IPS DF 19.7 (cell line): ENCODE measurements around the gene SGF29.
"Not testable (repeated sequence)": the region's sequence is repeated elsewhere in the genome, so short reads cannot be mapped to it uniquely, and the experiment has no call there.

Source experiments
- DNase-seq: peaks from one replicate; pipeline ENCODE4 v3.0.0-alpha.2; 2013; ENCODE audit warnings: low read depth, low spot score

The SGF29 gene

DNA sequence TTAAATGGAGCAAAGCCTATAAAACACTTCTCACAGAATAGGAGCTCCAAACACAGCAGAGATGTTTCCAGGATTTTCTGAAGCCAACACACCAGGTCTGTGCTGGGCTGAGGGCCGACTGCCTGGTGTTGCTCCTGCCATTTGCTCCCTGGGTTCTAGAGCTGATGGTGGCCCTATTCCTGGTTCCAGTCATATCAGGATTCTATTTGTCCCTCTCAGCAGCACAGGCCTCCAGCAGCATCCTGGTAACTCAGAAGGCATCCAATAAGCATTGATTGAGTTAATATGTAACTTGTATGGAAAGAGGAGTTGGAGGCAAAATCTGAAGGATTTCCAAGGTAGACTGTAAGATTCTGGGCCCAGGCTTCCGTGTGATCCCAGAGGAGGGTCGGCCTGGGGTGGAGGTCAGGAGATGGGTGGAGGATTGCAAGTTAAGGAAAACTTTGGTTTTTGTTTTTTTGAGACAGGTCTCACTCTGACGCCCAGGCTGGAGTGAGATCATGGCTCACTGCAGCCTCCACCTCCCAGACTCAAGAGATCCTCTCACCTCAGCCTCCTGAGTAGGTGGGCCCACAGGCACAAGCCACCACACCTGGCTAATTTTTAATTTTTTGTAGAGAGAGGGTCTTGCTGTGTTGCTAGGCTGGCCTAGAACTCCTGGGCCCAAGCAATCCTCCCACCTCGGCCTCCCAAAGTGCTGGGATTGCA is 20.6 kb upstream of the SGF29 start:
- DNase-seq = no peak

DNA sequence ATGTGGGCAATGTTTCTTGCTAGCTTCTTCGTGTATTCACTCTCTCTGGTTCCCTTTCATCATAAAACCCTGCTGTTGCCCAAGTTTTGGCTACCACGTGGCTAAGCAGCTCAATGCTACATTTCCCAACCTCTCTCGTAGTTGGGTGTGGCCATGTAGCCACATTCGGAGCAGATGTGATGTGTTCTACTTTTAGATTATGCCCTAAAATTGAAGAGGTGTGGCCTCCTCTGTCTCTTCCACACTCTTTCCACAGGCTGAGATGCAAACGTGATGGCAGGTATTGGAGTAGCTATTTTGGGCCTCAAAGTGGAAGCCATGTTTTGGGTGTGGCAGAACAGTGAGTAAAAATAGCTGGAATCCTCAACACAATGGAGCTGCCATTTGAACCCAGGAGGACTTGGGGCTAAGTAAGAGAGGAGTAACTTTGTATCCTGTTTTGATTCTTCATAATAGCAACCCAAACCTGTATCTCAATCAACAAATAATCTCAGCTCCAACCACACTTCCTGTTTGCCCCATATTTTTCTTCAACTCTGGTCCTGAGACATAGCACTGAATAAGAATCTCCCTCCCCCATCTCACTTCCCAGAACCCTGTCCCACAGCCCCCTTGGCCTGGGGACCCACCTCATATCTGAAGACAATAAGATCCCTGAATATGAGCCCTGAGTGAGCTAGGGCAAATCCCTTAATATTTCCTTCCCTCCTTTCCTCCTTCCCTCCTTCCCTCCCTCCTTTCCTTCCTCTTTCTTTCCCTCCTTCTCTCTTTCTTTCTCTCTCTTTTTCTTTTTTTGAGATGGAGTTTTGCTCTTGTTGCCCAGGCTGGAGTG is 19.0 kb upstream of the SGF29 start:
- DNase-seq = no peak

DNA sequence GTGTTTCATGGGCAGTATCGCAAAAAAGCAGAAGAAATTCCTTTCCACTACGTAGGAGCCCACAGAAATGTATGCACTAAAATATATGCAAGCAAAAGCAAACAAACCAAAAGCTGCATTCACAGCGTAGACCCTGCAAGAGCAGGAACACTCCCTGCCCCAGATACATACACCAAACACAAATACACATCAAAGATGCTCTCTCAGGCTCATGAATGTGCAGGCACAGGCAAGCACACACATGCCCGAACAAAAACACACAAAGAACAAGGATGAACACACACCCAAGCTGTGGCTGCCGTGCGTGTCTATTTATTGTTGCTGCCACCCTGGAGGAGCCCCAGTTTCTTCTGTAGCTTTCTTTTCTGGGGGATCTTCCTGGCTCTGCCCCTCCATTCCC is 16.6 kb upstream of the SGF29 start:
- no peak for DNase-seq

DNA sequence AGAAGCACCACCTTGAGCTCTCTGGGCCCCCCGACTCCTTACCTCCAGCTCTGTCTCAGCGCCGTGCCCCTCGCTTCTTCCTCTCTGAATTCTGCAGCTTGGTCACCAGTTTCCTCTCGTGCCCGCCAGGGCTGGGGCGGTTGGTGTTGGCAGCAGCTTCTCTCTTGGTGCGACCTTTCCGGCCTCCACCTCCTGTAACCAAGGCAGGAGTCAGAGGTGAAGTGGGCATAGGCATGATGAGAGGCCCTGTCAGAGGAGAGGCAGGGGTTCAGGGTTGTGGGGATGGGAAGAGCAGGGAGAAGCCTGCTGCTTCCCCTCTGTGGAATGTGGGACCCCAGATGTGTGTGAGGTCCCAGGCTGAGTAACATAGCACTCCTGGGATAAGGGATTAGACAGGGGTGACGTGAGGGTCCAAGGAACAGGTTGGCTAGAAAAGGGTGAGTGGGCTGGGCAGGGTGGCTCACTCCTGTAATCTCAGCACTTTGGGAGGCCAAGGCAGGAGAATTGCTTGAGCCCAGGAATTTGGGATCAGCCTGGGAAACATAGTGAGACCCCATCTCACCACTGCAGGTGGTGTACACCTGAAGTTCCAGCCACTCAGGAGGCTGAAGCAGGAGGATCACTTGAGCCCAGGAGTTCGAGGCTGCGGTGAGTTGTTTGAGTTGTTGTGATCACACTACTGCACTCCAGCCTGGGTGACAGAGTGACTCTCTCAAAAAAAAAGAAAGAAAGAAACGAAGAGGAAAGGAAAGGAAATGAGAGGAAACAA is 15.6 kb upstream of the SGF29 start:
- no peak for DNase-seq

DNA sequence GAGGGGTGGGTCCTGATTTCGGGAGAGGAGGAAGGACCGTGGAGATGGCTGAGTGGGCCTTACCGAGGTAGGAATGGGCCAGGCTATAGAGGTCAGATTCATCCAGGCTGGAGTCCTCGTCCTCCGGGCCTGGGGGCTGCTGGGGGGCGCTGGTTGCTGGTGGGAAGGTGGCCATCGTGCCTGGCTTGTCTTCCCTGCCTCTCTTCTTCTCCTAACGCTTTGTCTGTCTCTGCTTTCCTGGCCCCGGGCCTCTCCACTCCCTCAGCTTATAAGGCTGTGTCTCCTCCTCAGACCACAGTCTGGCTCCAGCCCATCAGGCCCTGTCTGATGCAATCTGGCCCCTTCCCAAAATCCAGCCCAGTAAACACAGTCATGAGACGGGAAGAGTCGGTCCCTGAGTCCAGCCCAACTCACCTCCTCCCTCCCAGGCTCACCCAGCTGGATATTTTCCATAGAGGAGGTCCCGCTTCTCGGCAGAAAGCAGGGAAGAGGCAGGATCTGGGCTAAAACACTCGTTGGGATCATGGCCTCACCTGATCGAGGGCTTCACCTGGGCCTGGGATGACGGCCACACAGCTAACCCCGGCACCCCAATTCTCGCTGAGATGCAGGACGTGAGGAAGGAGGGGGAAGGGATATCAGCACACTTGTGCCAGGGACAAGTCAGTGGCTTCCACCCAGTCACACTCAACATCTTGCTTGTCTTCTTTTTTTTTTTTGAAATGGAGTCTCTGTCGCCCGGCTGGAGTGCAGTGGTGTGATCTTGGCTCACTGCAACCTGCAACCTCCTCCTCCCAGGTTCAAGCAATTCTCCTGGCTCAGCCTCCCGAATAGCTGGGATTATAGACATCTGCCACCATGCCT is 14.8 kb upstream of the SGF29 start, which contains the start of gene NUPR1:
TSS of gene NUPR1 (minus strand) at position 242 of the 864 bp plus-strand sequence. CDS start at position 175, 67 bp downstream.
- DNase-seq = no peak

DNA sequence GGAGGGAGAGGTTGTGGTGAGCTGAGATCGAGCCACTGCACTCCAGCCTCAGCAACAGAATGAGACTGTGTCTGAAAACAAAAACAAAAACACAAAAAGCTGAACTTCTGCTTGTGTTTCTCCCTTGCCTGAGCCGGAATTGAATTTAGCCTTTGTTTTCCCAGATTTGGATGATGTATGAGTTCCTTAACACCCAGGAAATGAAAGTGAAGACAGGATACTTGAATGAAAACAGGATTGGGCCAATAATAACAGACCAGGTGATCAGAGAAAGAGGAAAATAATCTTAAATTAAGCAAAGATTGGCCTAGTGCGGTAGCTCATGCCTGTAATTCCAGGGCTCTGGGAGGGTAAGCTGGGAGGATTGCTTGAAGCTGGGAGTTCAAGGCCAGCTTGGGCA is 13.4 kb upstream of the SGF29 start:
- no peak for DNase-seq

DNA sequence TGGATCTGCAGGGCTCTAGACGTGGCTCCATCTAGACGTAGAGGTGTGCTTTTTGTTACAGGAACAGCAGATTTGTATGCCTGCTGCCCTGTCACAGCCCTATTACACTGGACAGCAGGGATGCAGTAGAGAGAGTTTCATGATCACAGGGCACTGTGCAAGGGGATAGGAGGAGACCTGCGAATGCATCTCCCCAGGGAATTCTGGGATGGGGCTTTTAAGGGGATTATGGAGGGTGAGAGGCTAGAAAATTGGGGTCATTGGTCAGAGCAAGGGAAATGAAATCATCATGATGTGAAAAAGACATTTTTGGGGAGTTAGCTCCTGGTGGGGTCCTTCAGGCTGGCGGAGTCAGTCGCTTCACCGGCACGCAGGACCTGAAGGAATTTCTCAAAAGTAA is 11.1 kb upstream of the SGF29 start:
- DNase-seq = no peak

DNA sequence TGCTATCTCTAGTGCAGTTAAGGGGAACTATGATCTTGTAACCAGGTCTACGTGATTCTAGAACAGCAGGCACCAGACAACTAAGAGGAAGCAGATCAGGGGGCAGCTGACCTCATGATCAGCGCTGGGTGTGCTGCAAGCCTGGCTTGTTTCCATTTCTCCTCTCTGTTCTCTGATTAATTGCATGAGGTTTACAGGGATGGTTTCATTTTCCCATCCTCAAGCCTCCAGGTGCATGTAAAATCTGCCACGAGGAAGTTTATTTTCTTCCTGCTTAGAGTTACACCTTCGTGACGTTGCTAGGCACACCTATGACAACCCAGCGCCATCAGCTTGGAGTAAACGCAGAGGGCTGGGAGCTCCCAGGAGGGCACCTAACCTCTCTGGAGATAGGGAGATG is 10.6 kb upstream of the SGF29 start:
- no peak for DNase-seq

DNA sequence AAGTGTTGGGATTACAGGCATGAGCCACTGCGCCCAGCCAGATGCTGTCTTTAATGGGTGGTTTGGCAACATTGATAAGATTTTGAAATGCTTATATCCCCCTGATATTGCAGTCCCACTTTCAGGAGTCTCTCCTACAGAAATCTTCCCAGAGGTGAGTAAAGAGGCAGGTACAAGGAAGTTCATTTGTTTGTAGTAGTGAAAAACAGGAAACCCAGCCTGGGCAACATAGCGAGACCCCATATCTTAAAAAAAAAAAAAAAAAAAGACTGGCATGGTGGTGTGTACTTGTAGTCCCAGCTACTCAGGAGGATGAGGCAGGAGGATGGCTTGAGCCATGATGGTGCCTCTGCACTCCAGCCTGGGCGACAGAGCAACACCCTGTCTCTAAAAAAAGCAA is 8.7 kb upstream of the SGF29 start:
- DNase-seq = no peak

DNA sequence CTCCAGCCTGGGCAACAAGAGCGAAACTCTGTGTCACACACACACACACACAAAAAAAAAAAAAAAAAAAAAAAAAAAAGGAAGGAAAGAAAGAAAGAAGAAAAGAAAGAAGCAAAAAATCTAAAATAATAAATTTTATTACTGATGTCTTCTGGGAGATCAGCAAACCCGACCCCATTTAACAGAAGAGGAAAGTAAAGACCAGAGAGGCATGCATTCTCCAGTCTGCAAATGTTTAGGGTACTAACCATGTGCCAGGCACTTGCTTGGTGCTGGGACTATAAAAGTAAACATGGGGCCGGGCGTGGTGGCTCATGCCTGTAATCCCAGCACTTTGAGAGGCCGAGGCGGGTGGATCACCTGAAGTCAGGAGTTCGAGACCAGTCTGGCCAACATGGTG is 7.8 kb upstream of the SGF29 start:
- not testable (repeated sequence) for DNase-seq

DNA sequence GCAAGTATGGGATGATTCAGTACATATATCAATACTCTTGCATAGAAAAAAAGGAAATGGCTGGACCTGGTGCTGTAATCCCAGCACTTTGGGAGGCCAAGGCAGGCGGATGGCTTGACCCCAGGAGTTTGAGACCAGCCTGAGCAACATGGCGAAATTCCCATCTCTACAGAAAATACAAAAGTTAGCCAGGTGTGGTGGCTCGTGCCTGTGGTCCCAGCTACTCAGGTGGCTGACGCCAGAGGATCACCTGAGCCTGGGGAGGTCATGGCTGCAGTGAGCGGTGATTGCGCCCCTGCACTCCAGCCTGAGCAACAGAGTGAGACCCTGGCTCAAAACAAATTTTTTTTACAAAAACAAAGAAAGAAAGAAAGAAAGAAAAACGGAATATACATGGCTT is 7.1 kb upstream of the SGF29 start:
- DNase-seq = no peak

DNA sequence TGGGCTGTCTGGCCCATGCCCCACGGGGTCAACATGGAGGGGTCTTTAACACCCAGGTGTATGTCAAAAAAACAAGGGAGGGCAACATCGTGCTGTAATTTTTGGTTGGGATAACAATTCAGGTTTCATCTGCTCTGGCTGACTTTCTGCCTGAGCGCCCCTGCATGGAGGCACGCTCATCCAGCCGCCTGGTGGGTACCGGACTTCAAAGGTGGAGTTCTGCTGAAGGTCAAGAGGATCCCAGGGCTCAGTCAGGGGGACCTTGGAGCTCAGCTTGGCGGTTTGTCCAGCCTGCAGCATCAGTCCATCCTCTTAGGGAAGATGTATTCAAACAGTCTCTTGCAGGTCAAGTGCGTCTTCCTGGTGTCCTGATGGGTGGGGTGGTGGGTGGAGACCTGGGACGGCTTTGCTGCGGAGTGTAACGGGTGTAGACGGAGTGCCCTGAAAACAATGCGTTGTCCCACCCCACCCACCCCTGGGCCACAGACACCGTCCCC is 5.4 kb upstream of the SGF29 start:
- DNase-seq = no peak

DNA sequence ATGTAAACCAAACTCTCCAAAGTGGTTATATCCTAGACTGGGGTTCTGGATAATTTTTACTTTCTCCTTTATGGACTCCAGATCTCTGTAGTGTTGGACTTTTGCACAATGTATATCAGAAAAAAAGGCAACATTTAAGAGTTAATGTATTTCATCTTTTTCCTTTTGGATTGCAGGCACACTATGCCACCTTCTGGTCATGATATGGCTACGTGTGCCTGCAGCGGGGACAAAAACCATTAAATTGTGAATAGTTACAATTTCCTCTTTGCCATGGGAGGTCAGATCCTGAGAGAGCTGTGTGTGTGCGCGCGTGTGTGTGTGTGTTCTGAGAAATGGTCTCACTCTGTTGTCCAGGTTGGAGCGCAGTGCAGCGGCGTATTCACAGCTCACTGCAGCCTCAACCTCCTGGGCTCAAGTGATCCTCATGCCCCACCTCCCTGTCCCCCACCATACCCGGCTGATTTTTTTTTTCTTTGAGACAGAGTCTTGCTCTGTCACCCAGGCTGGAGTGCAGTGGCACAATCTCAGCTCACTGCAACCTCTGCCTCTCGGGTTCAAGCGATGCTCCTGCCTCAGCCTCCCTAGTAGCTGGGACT is 4.3 kb upstream of the SGF29 start:
- no peak for DNase-seq

DNA sequence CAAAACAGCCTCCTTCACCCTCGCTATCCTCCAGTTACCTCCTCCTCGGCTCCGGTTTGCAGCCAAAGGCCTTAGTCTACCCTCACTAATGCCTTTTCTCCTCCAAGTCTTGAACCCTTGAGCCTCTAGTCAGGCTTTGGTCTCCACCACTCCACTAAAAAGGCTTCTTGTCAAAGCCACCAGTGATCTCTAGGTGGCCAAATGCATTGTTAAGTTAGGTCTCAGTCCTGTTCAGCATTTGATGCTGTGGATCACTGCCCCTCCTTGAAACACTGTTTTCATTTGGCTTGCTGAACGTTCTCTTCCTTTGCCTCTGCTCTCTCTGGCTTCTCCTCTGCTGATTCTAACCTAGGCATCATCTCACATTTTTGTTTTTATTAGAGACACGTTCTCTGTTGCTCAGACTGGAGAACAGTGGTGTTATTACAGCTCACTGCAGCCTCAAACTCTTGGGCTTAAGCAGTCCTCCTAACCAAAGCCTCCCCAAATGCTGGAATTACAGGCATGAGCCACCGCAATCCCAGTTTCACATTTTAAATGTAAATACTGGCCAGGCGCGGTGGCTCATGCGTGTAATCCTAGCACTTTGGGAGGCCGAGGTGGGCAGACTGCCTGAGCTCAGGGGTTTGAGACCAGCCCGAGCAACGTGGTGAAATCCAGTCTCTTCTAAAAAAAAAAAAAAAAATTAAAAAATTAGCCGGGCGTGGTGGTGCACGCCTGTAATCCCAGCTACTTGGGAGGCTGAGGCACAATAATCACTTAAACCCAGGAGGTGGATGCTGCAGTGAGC is 1.1 kb downstream of the SGF29 start:
- DNase-seq = no peak

DNA sequence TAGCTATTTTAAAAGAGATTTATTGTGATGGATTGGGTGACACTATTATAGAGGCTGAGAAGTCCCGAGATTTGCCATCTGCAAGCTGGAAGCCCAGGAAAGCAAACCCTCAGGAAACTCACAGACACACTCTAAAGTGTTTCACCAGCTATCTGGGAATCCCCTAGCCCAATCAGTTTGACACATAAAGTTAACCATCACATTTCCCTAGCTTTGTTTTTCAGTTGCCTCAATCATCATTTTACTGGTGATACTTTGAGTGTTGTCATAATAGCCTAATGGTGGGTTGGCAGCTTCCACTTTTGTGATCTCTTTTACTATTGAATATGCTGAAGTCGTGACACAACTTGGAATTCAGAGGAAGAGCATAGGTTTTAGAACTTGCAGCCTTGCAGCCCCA is 1.8 kb downstream of the SGF29 start:
- no peak for DNase-seq

DNA sequence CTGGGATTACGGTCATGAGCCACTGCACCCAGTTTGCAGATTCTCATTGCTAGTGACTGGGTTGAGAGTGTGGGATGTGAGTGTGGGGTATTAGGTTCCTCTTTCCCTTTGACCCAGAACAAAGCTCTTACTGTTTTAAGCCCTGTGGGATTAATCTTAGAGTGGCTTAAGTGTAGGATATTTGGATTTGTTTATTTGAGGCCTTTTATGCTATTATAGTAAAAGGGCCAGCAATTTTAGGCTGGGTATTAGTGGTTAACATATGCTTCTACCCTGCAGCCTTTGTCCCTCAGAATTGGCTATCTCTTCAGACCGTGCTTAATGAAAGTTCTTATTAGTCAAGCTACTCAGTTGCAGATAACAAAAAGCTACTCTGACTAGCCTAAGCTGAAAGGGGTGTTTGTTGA is 3.2 kb downstream of the SGF29 start:
- no peak for DNase-seq

DNA sequence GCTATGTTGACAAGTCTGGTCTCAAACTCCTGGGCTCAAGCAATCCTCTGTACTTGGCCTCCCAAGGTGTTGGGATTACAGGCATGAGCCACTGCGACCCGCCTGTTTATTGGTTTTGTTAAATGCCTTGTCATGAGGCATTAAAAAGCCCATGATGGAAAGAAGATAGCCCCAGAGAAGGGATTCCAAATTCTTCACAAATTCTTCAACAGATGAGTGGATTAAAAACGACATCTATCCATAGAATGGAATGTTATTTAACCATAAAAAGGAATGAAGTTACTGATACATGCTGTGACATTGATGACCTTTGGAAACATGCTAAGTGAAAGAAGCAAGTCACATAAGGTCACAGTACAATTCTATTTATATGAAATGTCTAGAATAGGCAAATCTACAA is 4.7 kb downstream of the SGF29 start:
- no peak for DNase-seq

DNA sequence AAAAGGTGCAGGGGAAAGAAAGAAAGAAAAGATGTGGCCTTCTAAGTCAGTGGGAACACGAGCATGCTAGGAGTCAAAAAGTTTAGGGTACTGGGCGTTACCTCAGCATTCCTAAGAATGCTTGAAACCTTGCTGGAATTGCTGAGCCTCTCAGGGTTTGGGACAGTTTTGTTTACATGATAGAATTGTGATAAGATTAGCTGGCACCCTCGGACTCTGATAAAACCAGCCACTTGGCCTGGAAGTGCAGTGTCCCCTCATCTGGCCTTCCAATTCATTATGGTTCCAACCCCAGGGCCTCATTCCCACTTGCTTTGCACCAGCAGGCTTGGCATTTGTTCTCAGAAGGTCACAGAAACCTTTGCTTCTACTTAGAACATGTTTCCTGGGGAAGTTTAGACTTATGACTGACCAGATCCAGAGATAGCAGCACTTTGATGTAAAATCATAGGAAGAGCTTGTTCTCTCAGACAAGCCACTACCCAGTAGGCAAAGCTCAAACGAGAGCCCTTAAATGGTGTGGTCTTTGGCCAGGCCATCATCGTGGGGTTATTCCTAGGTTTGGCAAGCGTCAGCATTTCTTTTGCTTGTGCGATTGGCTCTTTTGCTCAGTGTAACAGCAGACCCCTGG is 8.0 kb downstream of the SGF29 start:
- no peak for DNase-seq

DNA sequence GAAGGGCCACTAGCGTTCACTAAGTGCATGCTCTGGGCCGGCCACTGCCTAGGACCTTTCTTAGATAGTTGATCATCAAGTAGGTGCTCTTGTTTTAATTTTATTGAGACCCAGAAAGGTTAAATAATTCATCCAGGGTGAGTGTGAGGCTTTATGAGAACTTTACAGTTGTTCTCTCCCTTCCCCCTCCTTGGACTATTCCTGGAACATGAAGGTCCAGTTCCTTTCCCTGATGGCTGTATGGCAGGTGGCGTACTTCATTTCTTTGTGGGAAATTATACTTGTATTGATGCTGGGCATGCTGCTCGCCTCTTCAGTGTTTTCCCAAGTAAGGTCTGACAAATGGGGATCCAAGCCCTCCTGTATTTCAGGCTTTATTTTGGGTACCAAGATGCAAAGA is 8.5 kb downstream of the SGF29 start:
- DNase-seq = no peak

DNA sequence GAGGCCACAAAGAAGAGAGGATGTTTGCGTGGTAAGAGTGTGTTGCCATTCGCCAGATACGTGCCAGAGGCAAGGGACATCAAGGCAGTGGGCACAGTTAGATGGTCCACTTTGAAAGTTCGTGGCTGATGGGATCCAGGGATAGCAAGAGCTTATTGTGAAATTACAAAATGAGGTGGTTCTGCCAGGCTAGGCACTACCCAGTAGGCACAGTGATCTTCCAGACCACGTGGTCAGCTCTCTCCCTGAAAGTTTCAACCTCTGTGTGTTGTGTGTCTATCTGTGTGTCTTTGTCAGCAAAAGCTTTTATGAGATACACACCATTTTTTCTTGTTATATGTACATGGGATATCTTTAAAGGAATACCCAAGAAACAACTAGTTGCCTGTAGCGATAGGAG is 9.5 kb downstream of the SGF29 start:
- no peak for DNase-seq
